ENCODE measurements around the gene PCDHB16.
"Not testable (repeated sequence)": the region's sequence is repeated elsewhere in the genome, so short reads cannot be mapped to it uniquely, and the experiment has no call there.

GRCh38 chr5:141201126-141201525 is 18.9 kb downstream of the PCDHB16 start:
- not testable (repeated sequence) for TF ChIP-seq CTCF, POLR2A (IDR thresholded peaks at IDR 0.05)
